ENCODE measurements around the gene OGDHL. TPM values are rescaled to one million over a fixed set of nuclear protein-coding genes. Genes with fewer than 3 reads are reported as not detected.

OGDHL gene
- total and polyA plus RNA-seq, 2 experiments from 2014 or later = 25.8 to 44.6 TPM

GRCh38 chr10:49736564-49737113 is 25.5 kb downstream of the OGDHL start:
- Histone ChIP-seq H3K27ac (no peak overlapping the region), H3K4me3 (no peak overlapping the region), H3K4me1 (ENCODE audit: low read depth) (no peaks in the 10 kb centered on the region), H3K36me3 (peaks cover 11% of the 10 kb centered on the region), H3K27me3 (no peaks in the 10 kb centered on the region), H3K9me3 (ENCODE audit: low read depth) (no peaks in the 10 kb centered on the region)
- TF ChIP-seq CTCF (IDR thresholded peaks at IDR 0.05; ENCODE audit: low read depth, low read length) = no peak
- no peak for DNase-seq (ENCODE audit: low read depth in 1 of 2, low spot score in 1 of 2)

DNA sequence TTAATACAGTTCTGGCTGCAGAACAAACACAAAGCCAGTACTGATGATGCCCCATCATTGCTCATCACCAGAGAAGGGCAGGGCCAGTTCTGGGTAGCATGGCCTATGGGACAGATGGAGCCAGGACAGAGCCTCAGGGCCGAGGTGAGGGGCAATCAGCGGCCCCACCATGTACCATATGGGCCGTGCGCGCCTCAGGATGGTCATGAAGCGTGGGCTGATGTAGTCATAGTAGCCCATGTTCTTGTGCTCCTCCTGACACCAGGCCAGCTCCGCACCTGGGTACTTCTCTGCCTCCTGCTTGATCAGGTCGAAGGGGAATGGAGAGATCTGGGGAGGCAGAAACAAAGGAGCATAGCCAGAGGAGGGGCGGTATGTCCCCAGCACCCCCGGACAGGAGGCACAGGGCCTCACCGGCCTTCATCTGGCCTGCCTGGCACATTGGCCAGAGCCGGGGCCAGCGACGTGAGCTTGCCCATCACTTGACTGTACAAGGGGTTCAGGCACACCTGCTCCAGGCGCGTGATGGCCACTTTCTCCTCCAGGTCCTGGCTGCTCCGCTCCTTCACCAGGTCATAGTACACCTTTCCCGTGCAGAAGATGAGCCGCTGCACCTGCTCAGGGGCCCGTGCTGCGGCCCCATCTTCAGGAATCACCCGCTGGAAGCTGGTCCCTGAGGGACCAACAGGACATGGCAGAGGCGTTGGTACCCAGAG is 26.1 kb downstream of the OGDHL start:
- no peak overlapping the region for H3K4me3 ChIP-seq
- no peaks in the 10 kb centered on the region for H3K9me3 ChIP-seq (ENCODE audit: low read depth)
- no peak for TF ChIP-seq CTCF (IDR thresholded peaks at IDR 0.05; ENCODE audit: low read depth, low read length)
- no peaks in the 10 kb centered on the region for H3K27me3 ChIP-seq
- H3K4me1 ChIP-seq (ENCODE audit: low read depth) = no peaks in the 10 kb centered on the region
- H3K27ac ChIP-seq = no peak overlapping the region
- DNase-seq (ENCODE audit: low read depth in 1 of 2, low spot score in 1 of 2) = no peak
- H3K36me3 ChIP-seq = peaks cover 10% of the 10 kb centered on the region

- DNase-seq (ENCODE audit: low read depth in 1 of 2, low spot score in 1 of 2) = no peak
- H3K36me3 ChIP-seq = peaks cover 9% of the 10 kb centered on the region
- H3K9me3 ChIP-seq (ENCODE audit: low read depth) = no peaks in the 10 kb centered on the region
- H3K4me1 ChIP-seq (ENCODE audit: low read depth) = no peaks in the 10 kb centered on the region
- no peak overlapping the region for H3K27ac ChIP-seq
- H3K4me3 ChIP-seq = no peak overlapping the region
- no peak for TF ChIP-seq CTCF (IDR thresholded peaks at IDR 0.05; ENCODE audit: low read depth, low read length)
- no peaks in the 10 kb centered on the region for H3K27me3 ChIP-seq
Observed at GRCh38 chr10:49735161-49735560, 27.0 kb downstream of the OGDHL start.

DNA sequence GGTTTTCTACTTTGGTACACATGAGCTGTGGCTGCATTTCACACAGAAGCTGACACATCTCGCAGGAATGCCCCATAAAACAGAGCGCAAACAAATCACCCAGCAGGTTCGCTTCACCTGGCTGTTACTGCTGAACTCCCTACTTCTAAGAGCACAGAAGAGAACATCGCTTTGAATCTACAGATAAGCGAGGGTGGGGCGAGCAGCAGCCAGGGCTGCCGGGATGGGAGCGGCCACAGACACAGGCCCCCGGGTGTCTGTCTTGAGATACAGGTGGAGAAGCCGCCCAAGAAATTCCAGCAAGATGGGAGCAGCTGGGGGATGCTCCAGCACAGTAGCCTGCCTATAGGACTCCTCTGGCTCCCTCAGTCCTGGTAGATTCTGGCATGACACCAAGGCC is 27.4 kb downstream of the OGDHL start:
- H3K4me3 ChIP-seq = no peak overlapping the region
- no peak overlapping the region for H3K27ac ChIP-seq
- no peak for TF ChIP-seq CTCF (IDR thresholded peaks at IDR 0.05; ENCODE audit: low read depth, low read length)
- H3K4me1 ChIP-seq (ENCODE audit: low read depth) = no peaks in the 10 kb centered on the region
- no peaks in the 10 kb centered on the region for H3K27me3 ChIP-seq
- peaks cover 9% of the 10 kb centered on the region for H3K36me3 ChIP-seq
- no peaks in the 10 kb centered on the region for H3K9me3 ChIP-seq (ENCODE audit: low read depth)
- DNase-seq (ENCODE audit: low read depth in 1 of 2, low spot score in 1 of 2) = no peak

DNA sequence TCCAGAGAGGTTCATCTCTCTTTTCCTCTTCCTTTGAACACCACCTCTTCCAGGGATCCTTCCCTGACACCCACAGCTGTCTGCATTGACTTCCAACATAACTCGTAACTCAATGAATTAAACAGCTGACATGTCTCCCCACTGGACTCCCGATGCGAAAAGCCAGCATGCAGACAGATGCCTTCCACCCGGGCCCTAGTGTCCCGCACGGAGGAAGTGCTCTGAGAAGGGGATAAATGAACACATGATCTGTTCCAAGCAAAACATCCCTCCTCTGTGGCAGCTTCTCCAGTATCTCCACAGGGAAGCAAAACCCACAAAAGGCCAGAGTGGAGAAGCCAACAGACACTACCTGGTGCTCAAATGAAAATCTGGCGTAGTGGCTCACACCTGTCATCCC is 28.3 kb downstream of the OGDHL start:
- Histone ChIP-seq H3K4me3 (no peak overlapping the region), H3K27me3 (no peaks in the 10 kb centered on the region), H3K27ac (no peak overlapping the region), H3K4me1 (ENCODE audit: low read depth) (no peaks in the 10 kb centered on the region), H3K9me3 (ENCODE audit: low read depth) (no peaks in the 10 kb centered on the region), H3K36me3 (peaks cover 9% of the 10 kb centered on the region)
- TF ChIP-seq CTCF (IDR thresholded peaks at IDR 0.05; ENCODE audit: low read depth, low read length) = no peak
- no peak for DNase-seq (ENCODE audit: low read depth in 1 of 2, low spot score in 1 of 2)
